Measurements from ENCODE around the gene RANBP2.

The RANBP2 gene

GRCh38 chr2:108833219-108833618 is 113.9 kb downstream of the RANBP2 start:
- no peak for DNase-seq (ENCODE audit: low spot score)
- ChIA-PET CTCF (interaction anchor here (0.6 kb wide), 1 partner anchor 434 kb away, joined by 3 read pairs; no protein-coding TSS in a partner anchor), POLR2A (ENCODE audit: low non-redundant PET) (no interaction called here)
- no peak for TF ChIP-seq CTCF (conservative IDR thresholded peaks at IDR 0.05; ENCODE audit: low read depth)
- no peak overlapping the region for H3K27ac ChIP-seq

- DNase-seq (ENCODE audit: low spot score) = no peak
- TF ChIP-seq CTCF (conservative IDR thresholded peaks at IDR 0.05; ENCODE audit: low read depth) = no peak
- H3K27ac ChIP-seq = no peak overlapping the region
- ChIA-PET POLR2A (ENCODE audit: low non-redundant PET) (no interaction called here), CTCF (no interaction called here)
Observed at GRCh38 chr2:108834620-108835019, 115.3 kb downstream of the RANBP2 start.

- POLR2A ChIA-PET (ENCODE audit: low non-redundant PET) = no interaction called here
- H3K27ac ChIP-seq = no peak overlapping the region
- TF ChIP-seq CTCF (conservative IDR thresholded peaks at IDR 0.05; ENCODE audit: low read depth) = no peak
- DNase-seq (ENCODE audit: low spot score) = no peak
- CTCF ChIA-PET = interaction anchor here (0.6 kb wide), 1 partner anchor 19 kb away, joined by 3 read pairs; no protein-coding TSS in a partner anchor
Observed at GRCh38 chr2:108835040-108835439, 115.8 kb downstream of the RANBP2 start.

All from RWPE1 (cell line).